Hematopoietic multipotent progenitor cell (in vitro differentiated cells): ENCODE measurements around the gene TBXAS1. TPM values are rescaled to one million over a fixed set of nuclear protein-coding genes. Genes with fewer than 3 reads are reported as not detected.

Experiments
- DNase-seq, 3 donors: peaks; one replicate each; pipeline ENCODE4 v3.0.0-alpha.2; 2011 to 2015; ENCODE audit warnings: low read depth in 2 of 3, low spot score in 2 of 3
- total RNA-seq: library from RNA; depleted of rRNA; stranded (reverse); fragments of >200 nt; gene quantifications from one replicate; pipeline ENCODE4 v1.2.3, GENCODE V29; 2012

The TBXAS1 gene
- total RNA-seq, 1 donor: 121 TPM

- no peak for DNase-seq
These were observed 144.3 kb downstream of the TBXAS1 start for GRCh38 chr7:139973101-139974050.

GRCh38 chr7:139974179-139974811 lies 145.2 kb downstream of the TBXAS1 start:
- DNase-seq: no peak

DNA sequence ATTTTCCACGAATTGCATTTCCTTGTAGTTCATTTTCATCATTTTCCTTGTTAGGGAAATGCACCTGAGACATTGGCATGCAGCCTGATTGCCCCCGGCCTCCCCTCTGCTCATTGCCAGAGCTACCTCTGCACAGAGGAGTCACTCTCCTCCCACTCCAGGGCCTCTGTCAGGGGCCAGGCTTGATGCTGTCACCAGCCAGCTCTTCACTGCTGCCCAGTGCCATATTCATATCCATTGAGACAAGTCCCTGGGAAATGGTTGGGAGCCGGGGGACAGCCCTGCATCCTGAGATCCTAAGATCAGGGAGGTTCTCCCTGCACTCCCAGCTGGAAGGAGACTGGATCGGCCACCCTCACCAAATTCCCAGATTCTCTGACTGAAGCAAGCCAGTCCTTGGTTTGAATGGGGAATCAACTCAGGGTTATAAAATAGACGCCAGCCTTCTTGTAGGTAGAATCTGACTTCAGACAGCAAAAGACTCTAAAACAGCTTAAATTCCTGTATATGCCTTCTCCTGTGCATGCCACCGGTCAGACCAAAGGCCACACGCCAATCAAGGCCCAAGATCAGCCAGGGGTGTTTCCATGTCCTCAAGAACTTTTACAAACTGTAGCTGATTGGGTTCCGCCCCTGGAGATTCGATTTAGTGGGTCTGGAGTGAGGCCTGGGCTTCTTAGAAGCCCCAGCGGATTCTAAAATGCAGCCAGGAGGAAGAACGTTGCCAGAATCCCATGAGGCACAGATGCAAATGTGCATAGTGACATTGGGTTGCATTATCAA lies 147.2 kb downstream of the TBXAS1 start:
- DNase-seq: no peak

DNA sequence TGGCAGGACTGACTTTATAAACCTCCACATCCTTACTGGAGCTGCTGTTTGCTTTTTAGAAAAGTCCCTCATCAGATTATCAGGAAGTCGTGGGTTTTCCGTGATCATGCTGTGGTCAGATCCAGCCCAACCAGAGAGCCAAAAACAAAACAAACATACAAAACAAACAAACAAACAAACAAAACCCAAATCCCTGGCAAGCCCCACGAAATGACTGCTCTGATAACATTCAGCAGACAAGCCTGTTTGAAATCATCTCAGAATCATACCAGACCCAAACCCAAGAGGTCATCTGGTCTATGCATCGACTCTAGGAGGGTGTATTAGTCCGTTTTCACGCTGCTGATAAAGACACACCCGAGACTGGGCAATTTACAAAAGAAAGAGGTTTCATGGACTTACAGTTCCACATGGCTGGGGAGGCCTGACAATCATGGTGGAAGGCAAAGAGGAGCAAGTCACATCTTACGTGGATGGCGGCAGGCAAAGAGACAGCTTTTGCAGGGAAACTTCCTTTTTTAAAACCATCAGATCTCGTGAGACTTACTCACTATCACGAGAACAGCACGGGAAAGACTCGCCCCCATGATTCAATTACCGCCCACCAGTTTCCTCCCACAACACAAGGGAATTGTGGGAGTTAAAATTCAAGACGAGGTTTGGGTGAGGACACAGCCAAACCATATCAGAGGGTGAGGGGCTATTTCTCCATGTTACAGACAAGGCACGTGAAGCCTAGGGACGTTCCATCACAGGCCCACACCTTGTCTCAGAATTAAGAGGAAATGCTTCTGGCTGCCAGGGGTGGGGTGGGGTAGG lies 148.0 kb downstream of the TBXAS1 start:
- DNase-seq: no peak

DNA sequence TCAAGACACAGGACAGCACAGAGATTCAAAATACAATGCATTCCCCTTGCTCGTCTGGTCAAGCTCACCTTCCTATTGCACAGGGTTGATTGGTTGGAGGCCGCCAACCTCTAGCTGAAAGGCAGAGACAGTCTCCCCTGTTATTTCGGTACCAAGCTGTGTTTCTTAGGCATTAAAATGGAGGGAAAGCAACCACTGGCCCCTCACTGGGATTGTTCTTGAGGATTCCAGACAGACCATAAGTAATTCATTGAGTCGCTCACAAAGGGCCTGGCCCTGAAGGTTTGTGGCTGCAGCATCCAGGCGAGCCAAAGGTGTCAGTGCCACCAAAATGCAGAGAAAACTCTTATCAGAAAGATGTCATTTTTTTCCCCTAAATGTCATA lies 152.4 kb downstream of the TBXAS1 start:
- no peak for DNase-seq

GRCh38 chr7:139982927-139983920 lies 154.2 kb downstream of the TBXAS1 start:
- DNase-seq: no peak

- DNase-seq: no peak
These were observed 155.8 kb downstream of the TBXAS1 start for GRCh38 chr7:139984642-139985539.

DNA sequence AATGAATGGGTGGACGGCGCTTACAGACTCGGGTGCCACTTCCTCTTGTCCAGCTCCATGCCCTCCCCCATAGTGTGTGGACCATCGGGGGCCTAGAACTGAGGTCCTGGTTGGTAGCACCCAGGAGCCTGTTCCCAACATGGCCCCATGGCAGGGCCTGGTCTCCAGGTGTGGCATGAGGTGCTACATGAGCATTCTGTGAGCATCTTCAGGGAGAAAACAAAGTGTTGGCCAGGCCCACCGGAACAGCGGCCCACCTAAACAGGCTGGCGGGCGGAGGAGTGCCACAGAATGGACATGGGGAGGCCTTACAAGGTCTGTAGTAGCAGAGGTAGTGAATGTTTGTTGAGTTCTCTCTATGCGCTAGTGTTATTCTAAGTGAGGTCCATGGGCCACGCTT lies 156.7 kb downstream of the TBXAS1 start:
- DNase-seq: no peak

DNA sequence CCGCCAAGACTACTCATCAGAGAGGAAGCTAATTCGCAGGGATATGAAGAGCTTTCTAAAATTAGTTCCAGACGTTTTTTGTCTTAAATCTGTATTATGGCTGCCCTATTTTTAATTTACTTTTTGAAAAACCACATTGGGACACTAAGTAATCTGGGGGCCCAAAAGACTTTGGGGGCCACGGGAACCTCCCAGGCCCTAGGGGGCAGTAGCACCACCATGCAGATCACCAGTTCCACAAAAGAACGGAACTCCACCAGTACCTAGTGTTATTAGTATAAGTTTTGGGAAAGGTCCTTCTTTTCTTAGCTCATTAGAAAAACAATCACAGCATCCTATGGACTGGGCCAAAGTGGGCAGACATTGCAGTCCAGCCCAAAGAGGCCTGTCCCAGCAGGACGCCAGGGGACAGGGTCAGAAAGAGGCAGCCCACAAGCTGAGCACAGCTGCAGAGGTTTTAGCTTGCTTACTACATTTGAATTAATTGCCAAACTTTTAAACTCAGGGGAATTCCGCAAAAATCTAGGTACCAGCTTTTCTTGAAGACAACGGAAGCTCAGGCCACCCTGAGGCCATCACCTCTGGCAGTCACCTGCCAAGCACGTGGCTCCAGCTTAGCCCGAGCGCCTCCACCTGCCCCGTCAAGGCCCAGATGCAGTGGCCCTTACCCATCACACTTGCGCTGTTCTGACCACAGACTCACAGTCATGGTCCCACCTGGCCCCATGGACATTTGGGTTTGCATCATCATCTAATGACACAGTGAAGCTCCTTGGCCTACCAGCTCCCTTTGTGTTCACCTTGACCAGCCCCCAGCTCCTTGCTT lies 158.8 kb downstream of the TBXAS1 start:
- DNase-seq: no peak

GRCh38 chr7:139989366-139990141 lies 160.5 kb downstream of the TBXAS1 start:
- DNase-seq: no peak

- no peak for DNase-seq
These were observed 161.1 kb downstream of the TBXAS1 start for GRCh38 chr7:139990142-139990535.

- no peak for DNase-seq
These were observed 161.7 kb downstream of the TBXAS1 start for GRCh38 chr7:139990571-139991268.

DNA sequence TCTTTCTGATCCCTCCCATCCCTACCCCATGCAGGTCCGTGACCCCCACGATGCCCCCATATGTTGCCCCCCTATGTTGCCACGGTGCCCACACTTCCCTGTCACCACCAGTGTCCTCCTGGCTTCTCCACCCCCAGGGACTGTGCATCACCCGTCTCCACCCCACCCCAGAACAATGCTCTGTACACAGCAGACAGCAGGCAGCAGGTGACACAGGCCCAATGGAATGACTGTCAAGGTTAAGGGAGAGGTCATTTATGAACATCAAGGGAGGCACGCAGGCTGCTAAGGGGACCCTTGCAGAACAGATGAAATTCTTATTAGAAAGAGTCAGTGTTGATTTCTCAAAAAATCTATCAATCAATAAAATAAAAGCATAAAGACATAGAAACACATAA lies 162.2 kb downstream of the TBXAS1 start:
- DNase-seq: no peak

DNA sequence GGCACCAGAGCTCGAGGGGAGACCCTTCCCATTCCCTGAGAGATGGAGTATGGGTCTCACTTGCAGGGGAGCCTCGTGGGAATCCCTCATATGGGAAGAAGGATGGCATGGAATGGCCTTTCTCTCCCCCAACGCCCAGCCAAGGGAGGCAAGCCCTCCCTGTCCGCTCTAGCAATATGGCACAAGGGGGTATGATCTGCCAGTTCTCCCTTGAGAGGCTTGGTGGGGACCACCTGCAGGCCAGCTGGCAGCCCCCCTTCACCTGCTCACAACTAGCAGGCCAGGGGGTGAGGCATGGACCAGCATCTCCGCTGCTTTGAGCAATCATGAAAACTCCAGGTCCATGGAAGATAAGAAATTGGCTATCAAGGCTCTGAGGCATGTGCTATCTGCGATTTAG lies 162.8 kb downstream of the TBXAS1 start:
- no peak for DNase-seq

- no peak for DNase-seq
These were observed 163.4 kb downstream of the TBXAS1 start for GRCh38 chr7:139992353-139993044.
